Pons (tissue), 1 donor: Measurements from ENCODE around the gene FAM83E.

Experiments
- DNase-seq: peaks from one replicate; pipeline ENCODE4 v3.0.0-alpha.2; 2016; ENCODE audit warnings: low spot score

FAM83E gene

GRCh38 chr19:48575931-48576622 lies 38.8 kb downstream of the FAM83E start:
- no peak for DNase-seq

GRCh38 chr19:48573163-48573505 lies 41.7 kb downstream of the FAM83E start:
- DNase-seq, result no peak

- no peak for DNase-seq
Measured at GRCh38 chr19:48571378-48572162, 43.3 kb downstream of the FAM83E start.

GRCh38 chr19:48569814-48570213 lies 45.1 kb downstream of the FAM83E start:
- DNase-seq, result no peak

- peak; percentile 32 for DNase-seq
Measured at GRCh38 chr19:48568345-48568886, 46.5 kb downstream of the FAM83E start.

- DNase-seq, result no peak
Measured at GRCh38 chr19:48565090-48565489, 49.8 kb downstream of the FAM83E start.
